HG02852 (cell line): ENCODE results near the gene ATP12A.
A peak's percentile ranks its signal among the peaks of the same experiment; 100 is the strongest.

Source experiments
- ATAC-seq: cut with Tn5 transposase; IDR thresholded peaks from one replicate; pipeline ENCODE4 v1.9.1; 2021; ENCODE audit warnings: mild to moderate bottlenecking, moderate library complexity; ENCODE audit not compliant: unreplicated experiment

Gene ATP12A

GRCh38 chr13:24662195-24663088, 17.8 kb upstream of the ATP12A start:
- ATAC-seq: no peak

- no peak for ATAC-seq
Measured at GRCh38 chr13:24663089-24663395, 17.2 kb upstream of the ATP12A start.

DNA sequence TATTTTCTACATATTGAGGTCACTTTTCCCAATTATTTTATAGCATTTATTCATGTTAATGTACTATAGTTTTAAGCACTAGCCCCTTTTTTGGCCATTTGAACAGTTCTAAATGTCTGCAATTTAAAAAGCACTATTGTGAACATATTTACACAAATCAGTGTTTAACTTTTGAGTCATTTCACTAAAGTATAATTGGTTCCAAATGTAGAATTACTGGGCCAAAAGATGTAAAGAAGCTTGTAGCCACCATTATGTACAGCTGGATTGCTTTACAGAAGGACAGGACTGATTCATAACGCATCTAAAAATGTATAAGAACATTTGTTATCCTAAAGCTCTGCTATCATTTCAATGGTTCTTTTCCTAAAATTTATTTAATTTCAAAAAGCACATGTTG, 16.6 kb upstream of the ATP12A start:
- ATAC-seq: no peak

- no peak for ATAC-seq
Measured at GRCh38 chr13:24664726-24665409, 15.3 kb upstream of the ATP12A start.

DNA sequence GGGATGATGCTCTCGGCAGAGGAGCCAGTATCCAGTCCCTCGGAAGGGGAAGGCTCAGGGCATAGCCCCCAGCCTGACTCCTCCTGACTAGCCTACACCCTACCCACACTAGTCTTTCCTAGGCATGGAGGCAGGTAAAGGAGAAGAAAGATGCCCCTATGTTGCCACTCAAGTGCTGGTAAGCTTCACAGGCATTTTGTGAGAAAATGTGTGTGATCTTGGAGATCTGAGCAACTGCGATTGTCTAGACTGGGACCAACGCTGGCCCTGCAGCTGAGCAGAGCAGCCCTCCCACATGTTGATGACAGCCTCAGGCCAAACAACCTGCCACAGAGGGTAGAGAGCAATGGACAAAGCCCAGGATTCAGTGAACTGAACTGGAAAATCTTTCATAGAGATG, 11.7 kb upstream of the ATP12A start:
- no peak for ATAC-seq

DNA sequence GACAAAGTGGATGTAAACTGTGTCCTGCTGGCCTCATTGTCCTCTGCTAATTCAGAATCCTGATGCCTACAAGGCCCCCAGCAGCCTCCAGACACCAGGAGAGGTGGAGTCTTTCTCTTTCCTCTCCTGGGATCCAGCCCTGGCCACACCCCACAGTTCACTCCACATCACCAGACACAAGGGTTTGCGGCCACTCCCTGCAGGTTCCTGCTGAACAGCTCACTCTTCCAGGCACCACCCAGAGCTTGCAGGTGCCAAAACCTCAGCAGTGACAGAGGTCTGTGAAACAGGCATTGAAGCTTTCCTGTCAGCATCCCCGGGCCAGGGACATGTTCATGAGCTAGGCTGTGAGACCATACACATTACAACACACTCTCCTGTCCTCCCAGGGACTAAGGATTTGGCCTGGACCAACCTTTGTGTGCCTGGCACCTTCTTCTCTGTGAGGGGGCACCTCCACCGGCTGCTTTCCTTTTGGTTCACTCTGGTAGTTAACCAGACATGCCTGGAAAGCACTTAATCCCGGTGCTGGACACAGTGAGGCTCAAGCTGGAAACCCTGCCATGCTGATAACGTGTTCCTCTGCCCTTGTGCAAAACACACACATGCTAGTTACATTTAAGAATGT, 11.1 kb upstream of the ATP12A start:
- ATAC-seq: no peak

- no peak for ATAC-seq
Measured at GRCh38 chr13:24670174-24670573, 10.0 kb upstream of the ATP12A start.

- no peak for ATAC-seq
Measured at GRCh38 chr13:24670961-24671381, 9.2 kb upstream of the ATP12A start.

DNA sequence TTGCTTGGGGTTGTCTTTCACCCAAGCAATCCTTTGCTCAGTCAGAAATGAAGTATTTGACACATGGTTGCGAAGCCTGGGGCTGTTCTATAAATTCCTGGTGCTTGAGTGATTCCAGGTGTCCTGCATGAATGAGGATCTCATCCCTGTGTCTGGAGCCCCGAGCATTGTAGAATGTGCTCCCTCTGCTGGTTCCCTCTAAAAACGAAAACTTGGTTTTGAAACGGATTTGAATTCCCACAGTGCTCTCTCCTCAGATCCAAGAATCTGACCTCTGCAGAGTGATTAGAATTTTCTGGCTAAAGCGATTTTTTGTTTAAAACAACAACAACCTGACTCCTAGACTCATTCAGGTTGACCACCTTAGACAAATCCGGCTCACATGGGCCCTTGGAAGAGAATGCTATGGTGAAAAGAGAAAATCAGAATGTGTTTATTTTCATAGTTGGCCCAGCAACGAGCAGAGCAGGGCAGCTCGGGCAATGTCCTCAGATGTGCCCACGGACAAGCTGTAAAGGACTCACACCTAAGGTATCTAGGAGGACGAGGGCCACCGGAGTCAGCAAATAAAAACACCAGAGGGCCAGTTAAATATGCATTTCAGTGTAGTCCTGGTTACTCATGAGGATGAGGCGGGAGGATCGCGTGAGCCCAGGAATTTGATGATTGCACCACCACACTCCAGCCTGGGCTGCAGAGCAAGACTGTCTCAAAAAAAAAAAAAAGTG, 8.7 kb upstream of the ATP12A start:
- ATAC-seq: no peak

GRCh38 chr13:24672141-24673132, 7.8 kb upstream of the ATP12A start:
- ATAC-seq: no peak

DNA sequence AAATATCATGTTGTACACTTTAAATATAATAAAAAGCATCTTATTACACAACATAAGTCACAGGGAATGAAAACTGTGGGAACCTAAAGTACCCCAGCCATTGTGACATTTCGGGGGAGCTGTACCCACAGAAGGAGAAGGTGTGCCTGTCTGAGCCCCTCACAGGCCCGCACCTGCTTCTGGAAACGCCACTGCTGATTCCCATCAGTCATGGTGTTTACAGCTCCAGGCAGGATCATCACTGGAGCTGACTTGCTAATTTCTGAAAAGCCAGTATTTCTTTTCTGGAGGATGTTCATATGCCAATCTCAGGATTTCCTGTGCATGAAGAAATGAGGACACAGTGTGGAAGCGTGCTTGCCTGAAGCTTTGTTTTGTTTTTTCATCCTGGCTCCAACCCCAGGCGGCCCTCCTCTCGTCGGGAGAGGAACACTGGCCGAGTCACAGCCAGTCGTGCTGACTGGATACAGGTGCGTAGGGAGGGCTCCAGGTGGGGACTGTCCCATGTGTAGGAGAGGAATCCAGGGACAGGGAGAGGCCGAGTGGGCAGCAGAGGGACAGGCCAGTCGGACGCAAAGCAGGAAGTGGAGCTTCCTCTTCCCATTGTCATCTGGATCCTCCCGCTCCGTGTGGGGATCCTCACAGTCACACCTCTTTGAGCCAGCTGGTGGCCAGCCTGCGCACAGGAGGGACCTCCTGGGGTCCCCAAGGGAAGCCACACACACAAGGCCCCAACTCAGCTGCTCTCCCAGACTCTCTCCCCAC, 4.2 kb upstream of the ATP12A start:
- ATAC-seq: no peak

DNA sequence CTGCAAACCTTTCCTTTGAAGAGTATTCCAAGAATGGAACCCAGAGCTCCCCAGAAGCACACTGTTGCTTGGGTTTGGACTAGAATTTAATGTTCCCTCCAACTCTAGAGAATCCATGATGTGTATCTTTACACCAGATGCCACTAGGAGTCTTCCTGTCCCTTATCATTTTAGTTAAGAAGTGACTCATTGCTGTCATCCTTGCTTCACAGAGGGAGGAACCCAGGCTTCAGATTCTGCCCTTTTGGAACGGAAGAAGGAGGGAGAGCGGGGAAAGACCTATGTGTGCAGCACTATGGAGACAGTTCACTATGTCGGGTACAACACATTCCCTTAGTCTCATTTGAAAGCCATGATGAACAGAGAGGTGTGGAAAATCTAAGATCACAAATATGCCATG, 2.1 kb upstream of the ATP12A start:
- ATAC-seq: no peak

- no peak for ATAC-seq
Measured at GRCh38 chr13:24679686-24680085, 522 bp upstream of the ATP12A start.

DNA sequence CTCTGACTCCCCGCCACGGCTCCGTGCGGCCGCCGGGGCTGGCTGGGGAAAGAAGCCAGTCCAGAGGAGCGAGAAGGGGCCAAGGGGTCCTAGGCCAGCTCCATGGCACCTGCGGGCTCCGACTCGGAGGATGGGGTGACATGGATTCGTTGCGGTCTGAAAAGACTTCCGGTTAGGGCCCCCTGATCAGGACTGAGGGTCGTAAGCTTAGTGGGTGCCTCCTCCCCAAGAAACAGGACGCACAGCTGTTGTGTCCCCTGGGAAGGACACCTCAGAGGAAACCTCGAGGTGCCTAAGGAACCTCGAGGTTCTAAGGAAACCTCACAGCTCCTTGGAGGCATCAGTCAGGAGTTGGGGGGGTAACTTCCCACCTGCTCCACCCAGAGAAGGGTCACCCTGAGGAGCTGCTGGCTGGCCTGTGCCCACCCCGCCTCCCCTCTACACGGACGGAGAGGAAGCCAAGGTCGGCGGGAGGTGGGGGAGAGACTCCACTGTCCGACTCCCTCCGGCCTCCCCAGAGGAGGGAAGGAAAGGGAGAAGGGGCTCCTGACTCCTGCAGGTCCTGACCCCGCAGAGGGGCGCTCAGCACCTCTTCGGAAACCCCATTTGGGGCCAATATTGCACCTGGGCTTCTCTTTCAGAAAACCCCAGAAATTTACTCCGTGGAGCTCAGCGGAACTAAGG, 855 bp downstream of the ATP12A start:
- ATAC-seq: no peak

DNA sequence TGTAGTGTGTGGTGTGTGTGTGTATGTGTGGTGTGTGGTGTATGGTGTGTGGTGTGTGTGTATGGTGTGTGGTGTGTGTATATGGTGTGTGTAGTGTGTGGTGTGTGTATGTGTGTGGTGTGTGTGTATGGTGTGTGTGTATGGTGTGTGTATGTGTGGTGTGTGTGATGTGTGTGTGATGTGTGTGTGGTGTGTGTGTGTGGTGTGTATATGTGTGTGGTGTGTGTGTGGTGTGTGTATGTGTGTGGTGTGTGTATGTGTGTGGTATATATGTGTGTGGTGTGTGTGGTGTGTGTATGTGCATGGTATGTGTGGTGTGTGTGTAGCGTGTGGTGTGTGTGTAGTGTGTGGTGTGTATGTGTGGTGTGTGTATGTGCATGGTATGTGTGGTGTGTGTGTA, 1.7 kb downstream of the ATP12A start:
- ATAC-seq: no peak

DNA sequence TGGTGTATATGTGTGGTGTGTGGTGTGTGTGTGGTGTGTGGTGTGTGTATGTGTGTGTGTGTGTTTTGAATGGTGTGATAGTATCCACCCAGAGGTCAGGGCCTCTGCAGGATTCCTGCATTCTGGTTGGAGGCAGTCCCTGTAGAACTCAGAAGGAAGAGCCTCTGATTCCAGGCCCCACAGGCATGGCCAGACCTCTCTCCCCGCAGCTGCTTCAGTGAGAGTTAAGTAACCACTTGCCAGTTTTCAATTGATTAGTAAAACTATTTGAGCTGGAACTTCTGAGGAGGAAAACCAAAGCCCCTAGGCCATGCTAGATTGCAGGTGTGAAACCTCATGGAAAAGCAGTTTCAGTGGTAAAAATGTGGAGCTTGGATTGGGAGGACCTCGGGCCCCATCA, 2.1 kb downstream of the ATP12A start:
- no peak for ATAC-seq

GRCh38 chr13:24683351-24683750, 3.1 kb downstream of the ATP12A start:
- no peak for ATAC-seq

- ATAC-seq: peak; percentile 50
Measured at GRCh38 chr13:24683838-24684599, 3.8 kb downstream of the ATP12A start.
